ENCODE data around the gene ANAPC2.

ANAPC2 gene

GRCh38 chr9:137224830-137225694, 36.7 kb upstream of the ANAPC2 start, which contains the start of gene CYSRT1:
CYSRT1 (plus strand) TSS chr9:137225174; CDS start chr9:137225622, 448 bp downstream.
- no peak for TF ChIP-seq ZFX (IDR thresholded peaks at IDR 0.05; ENCODE audit: borderline replicate concordance)
- no peak for TF ChIP-seq CTCF (IDR thresholded peaks at IDR 0.05)
- peak within 1 kb of the TSS; percentile 97 for H3K27ac ChIP-seq

- H3K27ac ChIP-seq, result peak overlapping the region; percentile 97
- TF ChIP-seq ZFX (IDR thresholded peaks at IDR 0.05; ENCODE audit: borderline replicate concordance) (no peak), CTCF (IDR thresholded peaks at IDR 0.05) (no peak)
Observed at GRCh38 chr9:137223078-137223970, 35.0 kb upstream of the ANAPC2 start.

- no peak for TF ChIP-seq ZFX (IDR thresholded peaks at IDR 0.05; ENCODE audit: borderline replicate concordance)
- no peak for TF ChIP-seq CTCF (IDR thresholded peaks at IDR 0.05)
- H3K27ac ChIP-seq, result peak within 1 kb of the TSS; percentile 97
Observed at GRCh38 chr9:137222190-137223077, 34.1 kb upstream of the ANAPC2 start, which contains the start of gene RNF208. RNF208 (minus strand) TSS chr9:137222240; CDS start chr9:137221212, 1,028 bp downstream.

- no peak for TF ChIP-seq ZFX (IDR thresholded peaks at IDR 0.05; ENCODE audit: borderline replicate concordance)
- no peak for TF ChIP-seq CTCF (IDR thresholded peaks at IDR 0.05)
- H3K27ac ChIP-seq, result peak overlapping the region; percentile 97
Observed at GRCh38 chr9:137221506-137222111, 33.2 kb upstream of the ANAPC2 start.

GRCh38 chr9:137221095-137221505, 32.7 kb upstream of the ANAPC2 start:
- peak overlapping the region; percentile 97 for H3K27ac ChIP-seq
- TF ChIP-seq CTCF (IDR thresholded peaks at IDR 0.05) (no peak), ZFX (IDR thresholded peaks at IDR 0.05; ENCODE audit: borderline replicate concordance) (no peak)

Data from 22Rv1 (cell line).